ENCODE measurements around the gene CADM1.
A peak's percentile ranks its signal among the peaks of the same experiment; 100 is the strongest.

The CADM1 gene

GRCh38 chr11:115471367-115471766, 32.8 kb downstream of the CADM1 start:
- H3K36me3 Mint-ChIP-seq (ENCODE audit: low read depth) = peaks cover 5% of the 10 kb centered on the region
- TF ChIP-seq, protein P1, sequence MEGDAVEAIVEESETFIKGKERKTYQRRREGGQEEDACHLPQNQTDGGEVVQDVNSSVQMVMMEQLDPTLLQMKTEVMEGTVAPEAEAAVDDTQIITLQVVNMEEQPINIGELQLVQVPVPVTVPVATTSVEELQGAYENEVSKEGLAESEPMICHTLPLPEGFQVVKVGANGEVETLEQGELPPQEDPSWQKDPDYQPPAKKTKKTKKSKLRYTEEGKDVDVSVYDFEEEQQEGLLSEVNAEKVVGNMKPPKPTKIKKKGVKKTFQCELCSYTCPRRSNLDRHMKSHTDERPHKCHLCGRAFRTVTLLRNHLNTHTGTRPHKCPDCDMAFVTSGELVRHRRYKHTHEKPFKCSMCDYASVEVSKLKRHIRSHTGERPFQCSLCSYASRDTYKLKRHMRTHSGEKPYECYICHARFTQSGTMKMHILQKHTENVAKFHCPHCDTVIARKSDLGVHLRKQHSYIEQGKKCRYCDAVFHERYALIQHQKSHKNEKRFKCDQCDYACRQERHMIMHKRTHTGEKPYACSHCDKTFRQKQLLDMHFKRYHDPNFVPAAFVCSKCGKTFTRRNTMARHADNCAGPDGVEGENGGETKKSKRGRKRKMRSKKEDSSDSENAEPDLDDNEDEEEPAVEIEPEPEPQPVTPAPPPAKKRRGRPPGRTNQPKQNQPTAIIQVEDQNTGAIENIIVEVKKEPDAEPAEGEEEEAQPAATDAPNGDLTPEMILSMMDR (IDR thresholded peaks at IDR 0.05; ENCODE audit: unreplicated experiment in 3 of 3) = no peak
- H3K27ac Mint-ChIP-seq = no peak overlapping the region
- H3K4me1 Mint-ChIP-seq = no peaks in the 10 kb centered on the region
- H3K27me3 Mint-ChIP-seq (ENCODE audit: low read depth) = no peaks in the 10 kb centered on the region
- no peak overlapping the region for H3K4me3 Mint-ChIP-seq
- no peaks in the 10 kb centered on the region for H3K9me3 Mint-ChIP-seq

- H3K4me1 Mint-ChIP-seq = no peaks in the 10 kb centered on the region
- no peak overlapping the region for H3K27ac Mint-ChIP-seq
- H3K4me3 Mint-ChIP-seq = no peak overlapping the region
- H3K36me3 Mint-ChIP-seq (ENCODE audit: low read depth) = peaks cover 5% of the 10 kb centered on the region
- TF ChIP-seq, protein P1 (IDR thresholded peaks at IDR 0.05; ENCODE audit: unreplicated experiment in 3 of 3) = no peak
- H3K9me3 Mint-ChIP-seq = no peaks in the 10 kb centered on the region
- no peaks in the 10 kb centered on the region for H3K27me3 Mint-ChIP-seq (ENCODE audit: low read depth)
Measured at GRCh38 chr11:115470928-115471327, 33.3 kb downstream of the CADM1 start.

DNA sequence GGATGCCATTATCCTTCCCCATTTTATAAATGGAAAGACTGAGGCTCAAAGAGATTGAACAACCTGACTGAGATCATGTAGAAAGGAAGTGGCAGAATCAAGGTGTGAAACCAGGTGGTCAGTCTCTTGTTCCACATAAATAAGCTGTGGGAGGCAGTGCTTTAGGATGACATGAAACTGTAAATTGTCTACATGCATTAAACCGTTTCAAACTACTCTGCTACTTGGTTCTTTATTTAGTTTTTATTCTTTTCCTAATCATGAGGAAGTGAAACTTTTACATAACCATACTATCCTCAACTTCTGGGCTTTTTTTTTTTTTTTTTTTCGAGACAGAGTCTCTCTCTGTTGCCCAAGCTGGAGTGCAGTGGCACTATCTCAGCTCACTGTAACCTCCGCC, 34.9 kb downstream of the CADM1 start:
- no peak overlapping the region for H3K4me3 Mint-ChIP-seq
- TF ChIP-seq, protein P1 (IDR thresholded peaks at IDR 0.05; ENCODE audit: unreplicated experiment in 3 of 3) = no peak
- peaks cover 5% of the 10 kb centered on the region for H3K36me3 Mint-ChIP-seq (ENCODE audit: low read depth)
- H3K9me3 Mint-ChIP-seq = no peaks in the 10 kb centered on the region
- no peak overlapping the region for H3K27ac Mint-ChIP-seq
- no peaks in the 10 kb centered on the region for H3K4me1 Mint-ChIP-seq
- H3K27me3 Mint-ChIP-seq (ENCODE audit: low read depth) = no peaks in the 10 kb centered on the region

- Mint-ChIP-seq H3K4me3 (no peak overlapping the region), H3K9me3 (no peaks in the 10 kb centered on the region), H3K4me1 (peaks cover 9% of the 10 kb centered on the region), H3K27me3 (ENCODE audit: low read depth) (no peaks in the 10 kb centered on the region), H3K36me3 (ENCODE audit: low read depth) (no peaks in the 10 kb centered on the region), H3K27ac (no peak overlapping the region)
- TF ChIP-seq, protein P1 (IDR thresholded peaks at IDR 0.05; ENCODE audit: unreplicated experiment in 3 of 3) = no peak
Measured at GRCh38 chr11:115466122-115466521, 38.1 kb downstream of the CADM1 start.

DNA sequence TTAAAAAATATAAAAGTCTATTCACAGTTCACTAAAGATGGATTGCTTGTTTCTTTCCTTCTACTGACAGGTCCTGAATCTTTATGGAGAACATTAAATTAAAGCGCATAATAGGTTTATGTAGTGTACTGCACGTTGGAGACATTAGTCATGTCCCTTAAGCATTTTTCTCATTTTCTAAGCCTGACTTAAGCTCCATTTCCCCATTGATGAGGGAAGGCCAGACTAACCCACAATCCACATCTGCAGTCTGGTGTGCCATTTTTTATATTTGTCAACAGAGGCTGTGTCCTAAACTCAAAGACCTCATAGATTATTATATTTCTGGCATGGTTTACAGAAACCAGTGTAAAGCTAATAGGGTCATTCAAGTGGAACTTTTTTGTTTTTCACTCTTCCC, 39.9 kb downstream of the CADM1 start:
- Mint-ChIP-seq H3K27ac (peak overlapping the region in 1 of 3 experiments; percentile 21), H3K9me3 (no peaks in the 10 kb centered on the region), H3K36me3 (ENCODE audit: low read depth) (no peaks in the 10 kb centered on the region), H3K27me3 (ENCODE audit: low read depth) (no peaks in the 10 kb centered on the region), H3K4me3 (no peak overlapping the region), H3K4me1 (peaks cover 19% of the 10 kb centered on the region)
- TF ChIP-seq, protein P1 (IDR thresholded peaks at IDR 0.05; ENCODE audit: unreplicated experiment in 3 of 3) = no peak

DNA sequence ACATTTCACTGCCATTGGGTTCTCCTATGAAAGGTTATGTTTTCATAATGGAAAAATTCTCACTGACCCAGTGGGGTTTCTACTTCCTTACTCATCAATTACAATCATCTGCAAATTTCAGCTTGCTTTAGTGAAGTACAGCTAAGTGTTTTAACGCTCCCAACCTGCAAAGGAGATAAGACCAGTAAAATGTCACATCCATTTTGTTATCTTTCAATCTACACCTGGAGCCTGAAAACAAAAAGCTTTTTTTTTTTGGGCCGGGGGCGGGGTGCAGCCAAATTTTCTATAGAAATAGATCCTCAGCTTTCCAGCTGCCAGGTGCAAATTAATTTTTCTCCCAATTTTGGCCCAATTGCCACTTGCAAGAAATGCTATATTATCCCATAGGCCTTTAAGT, 40.6 kb downstream of the CADM1 start:
- H3K4me3 Mint-ChIP-seq = no peak overlapping the region
- TF ChIP-seq, protein P1 (IDR thresholded peaks at IDR 0.05; ENCODE audit: unreplicated experiment in 3 of 3) = no peak
- no peaks in the 10 kb centered on the region for H3K9me3 Mint-ChIP-seq
- no peaks in the 10 kb centered on the region for H3K36me3 Mint-ChIP-seq (ENCODE audit: low read depth)
- peaks cover 21% of the 10 kb centered on the region for H3K4me1 Mint-ChIP-seq
- H3K27me3 Mint-ChIP-seq (ENCODE audit: low read depth) = no peaks in the 10 kb centered on the region
- no peak overlapping the region for H3K27ac Mint-ChIP-seq

Data from nephron (organoid).